GM19324 (cell line): ENCODE measurements around the gene BIRC5.
"Not testable (repeated sequence)": the region's sequence is repeated elsewhere in the genome, so short reads cannot be mapped to it uniquely, and the experiment has no call there.

ENCODE experiments used
- ATAC-seq: cut with Tn5 transposase; IDR thresholded peaks from one replicate; pipeline ENCODE4 v1.9.1; 2021; ENCODE audit warnings: mild to moderate bottlenecking, moderate library complexity; ENCODE audit not compliant: unreplicated experiment, low FRiP score

BIRC5 gene

GRCh38 chr17:78214016-78214705 is at the start of gene BIRC5:
TSS of gene BIRC5 (plus strand) at chr17:78214253. CDS start at chr17:78214317, 64 bp downstream.
- ATAC-seq: peak; percentile 85

GRCh38 chr17:78164748-78165607 is 49.1 kb upstream of the BIRC5 start:
- no peak for ATAC-seq

DNA sequence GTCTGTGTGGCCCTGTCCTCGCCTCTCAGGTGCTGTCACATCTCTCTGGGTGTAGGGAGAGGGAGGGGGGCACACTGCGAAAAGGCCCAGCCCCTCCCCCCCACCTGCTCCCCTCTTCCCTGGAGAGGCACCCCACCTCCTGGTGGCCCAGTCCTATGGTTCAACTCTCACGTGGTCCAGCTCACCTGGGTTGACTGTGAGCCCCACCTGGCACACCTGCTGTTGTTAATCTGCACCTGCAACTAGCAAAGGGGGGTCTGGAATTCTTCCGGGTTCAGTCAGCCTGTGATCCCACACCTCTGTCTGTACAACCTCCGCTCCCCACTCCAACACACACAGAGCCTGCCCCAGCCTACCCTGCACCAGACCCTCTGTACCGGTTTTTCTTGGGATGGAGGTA is 47.6 kb upstream of the BIRC5 start:
- ATAC-seq: no peak

DNA sequence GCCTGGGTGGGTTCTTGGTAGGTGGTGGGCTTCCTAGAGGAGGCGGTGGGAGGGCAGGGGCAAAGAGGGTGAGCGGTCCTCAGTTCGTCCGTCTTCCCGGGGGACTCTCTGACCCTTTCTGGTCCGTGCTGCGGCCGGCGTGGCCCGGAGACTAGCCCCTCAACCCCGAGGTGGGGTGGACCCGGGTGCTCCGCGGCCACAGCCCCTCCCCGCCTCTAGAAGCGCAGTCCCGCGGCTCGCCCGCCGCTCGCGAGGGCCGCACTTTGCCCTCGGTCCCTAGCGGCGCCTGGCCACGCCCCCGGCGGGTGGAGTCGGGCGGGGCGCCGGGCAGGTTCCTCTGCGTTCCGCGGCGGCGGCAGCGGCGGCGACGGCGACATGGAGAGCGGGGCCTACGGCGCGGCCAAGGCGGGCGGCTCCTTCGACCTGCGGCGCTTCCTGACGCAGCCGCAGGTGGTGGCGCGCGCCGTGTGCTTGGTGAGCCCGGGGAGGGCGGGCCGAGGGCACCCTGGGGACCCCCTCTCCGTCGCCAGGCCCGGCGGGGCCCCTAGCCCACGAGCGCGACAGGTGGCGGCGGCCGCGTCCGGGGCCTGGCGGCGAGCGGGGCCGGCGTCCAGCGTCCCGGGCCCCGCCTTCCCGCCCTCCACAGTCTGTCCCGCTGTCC is 45.7 kb upstream of the BIRC5 start, which contains the start of gene SYNGR2:
Gene SYNGR2 (plus strand): TSS at position 340 of the 661 bp plus-strand sequence. CDS start 36 bp downstream, at position 376.
- ATAC-seq: peak; percentile 62

DNA sequence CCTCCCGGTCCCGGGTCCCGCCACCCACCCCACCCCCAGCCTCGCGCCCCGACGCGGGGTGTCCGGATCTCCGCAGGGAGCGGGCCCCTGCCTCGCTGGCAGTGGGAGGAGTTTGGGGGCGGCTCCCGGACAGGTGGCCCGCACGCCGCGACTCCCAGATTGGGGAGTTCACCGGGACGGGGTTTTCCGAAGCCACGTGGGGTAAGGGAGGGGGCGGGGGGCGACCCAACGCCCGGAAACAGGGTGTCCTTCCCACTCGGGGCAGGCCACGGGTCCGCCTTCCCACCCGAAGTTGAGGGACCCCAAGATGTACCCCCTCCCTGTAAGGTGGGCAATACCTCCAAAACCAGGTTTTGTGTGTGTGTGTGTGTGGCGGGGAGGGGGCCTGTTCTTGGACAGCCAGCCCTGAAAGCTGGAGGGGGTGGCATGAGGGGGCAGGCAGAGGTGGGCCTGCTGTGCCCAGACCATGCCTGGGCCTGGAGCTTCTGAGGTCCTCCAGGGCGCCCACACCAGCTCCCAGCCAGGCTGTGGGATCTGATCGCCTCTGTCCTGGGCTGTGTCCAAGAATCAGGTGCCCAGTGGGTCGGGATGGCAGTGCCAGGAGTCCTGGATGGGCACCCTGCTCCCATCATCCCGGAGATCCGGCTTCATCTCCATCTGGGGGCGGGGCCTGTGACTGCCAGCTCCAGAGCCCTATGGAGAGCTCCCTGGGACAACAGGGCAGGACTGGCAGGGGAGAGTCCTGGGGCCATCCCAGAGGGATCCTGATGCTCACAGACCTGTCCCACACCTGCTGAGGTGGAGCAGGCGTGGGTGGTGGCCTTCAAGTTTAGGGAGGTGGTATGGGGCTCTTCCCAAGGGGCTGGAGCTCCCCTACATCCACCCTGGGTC is 44.9 kb upstream of the BIRC5 start:
- peak; percentile 8 for ATAC-seq

- ATAC-seq: no peak
These were observed 43.1 kb upstream of the BIRC5 start for GRCh38 chr17:78170692-78171590.

GRCh38 chr17:78171591-78172248 is 42.3 kb upstream of the BIRC5 start:
- not testable (repeated sequence) for ATAC-seq

GRCh38 chr17:78172249-78173051 is 41.6 kb upstream of the BIRC5 start:
- ATAC-seq: no peak

GRCh38 chr17:78173097-78173715 is 40.8 kb upstream of the BIRC5 start:
- ATAC-seq: no peak

GRCh38 chr17:78174346-78174869 is 39.6 kb upstream of the BIRC5 start:
- no peak for ATAC-seq

GRCh38 chr17:78174870-78175642 is 39.0 kb upstream of the BIRC5 start:
- no peak for ATAC-seq

DNA sequence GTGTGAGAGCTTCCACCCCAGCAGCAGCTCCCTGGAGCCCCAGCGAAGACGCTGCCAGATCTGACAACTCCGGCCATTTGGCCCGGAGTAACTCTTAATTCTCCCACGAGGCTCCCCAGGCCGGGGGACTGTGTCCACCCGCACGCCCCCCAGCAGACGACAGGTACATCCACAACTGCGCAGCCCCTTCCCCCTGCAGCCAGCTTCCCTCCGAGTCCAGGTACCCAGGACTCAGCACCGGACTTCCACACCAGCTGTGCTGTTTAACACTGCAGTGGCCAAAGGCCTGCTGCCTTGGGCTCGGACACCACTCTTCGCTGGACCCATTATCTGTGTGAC is 38.4 kb upstream of the BIRC5 start:
- no peak for ATAC-seq

DNA sequence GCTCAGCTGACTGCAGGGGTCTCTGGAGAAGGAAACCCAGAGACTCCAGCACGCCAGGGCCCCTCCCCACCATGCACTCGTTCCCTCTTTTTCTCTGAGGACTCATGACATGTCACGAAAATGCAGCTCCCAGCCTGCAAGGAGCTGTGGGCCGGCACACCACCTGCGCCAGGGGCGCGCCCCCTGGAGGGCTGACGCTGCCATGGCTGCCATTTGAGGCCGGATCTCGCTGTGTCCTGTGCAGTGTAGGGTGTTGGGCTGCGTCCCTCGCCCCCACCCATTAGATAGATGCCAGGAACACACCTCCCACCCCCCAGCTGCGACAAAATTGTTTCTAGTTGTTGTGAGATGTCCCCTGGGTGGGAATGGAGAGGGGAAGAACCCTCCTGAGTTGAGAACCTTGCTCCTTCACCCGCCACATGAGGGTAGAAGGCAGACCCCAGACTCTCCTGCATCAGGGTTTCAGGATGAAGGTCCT is 37.5 kb upstream of the BIRC5 start:
- ATAC-seq: no peak

DNA sequence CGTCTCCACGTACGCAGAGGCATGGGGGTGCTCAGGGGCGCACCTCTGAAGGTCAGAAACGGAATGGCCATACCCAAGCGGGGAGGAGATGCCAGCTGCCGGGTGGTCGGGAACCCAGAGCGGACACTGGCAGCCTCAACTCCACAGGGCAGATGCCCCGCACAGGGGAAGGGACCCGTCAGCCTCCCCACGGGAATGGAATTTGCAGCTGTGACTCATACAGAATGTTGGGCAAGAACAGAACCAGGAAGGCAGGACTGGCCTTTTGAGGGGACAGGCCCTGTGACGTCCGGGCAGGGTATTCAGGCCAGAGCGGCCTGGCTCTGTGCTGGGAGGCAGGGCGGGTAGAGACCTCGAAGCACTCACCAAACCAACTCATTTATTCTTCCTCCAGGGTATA is 34.7 kb upstream of the BIRC5 start:
- ATAC-seq: no peak

DNA sequence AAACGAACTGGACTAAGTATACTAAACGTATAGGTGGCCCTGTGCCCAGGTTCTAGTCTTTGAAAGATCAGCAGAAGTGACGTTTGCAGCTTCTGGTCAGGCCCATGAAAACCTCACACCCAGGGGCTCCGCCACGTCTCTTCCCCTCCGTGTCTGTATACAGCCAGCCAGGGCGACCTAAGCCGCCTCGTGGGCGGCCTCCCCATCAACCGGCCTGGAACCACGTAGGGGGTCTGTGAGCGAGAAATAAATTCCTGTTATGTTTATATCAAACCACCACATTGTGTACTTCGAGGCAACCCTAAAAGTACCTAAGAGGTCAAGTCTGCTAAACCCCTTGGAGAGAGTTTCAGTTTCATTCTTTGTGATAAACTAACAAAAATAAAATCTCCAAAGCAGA is 34.0 kb upstream of the BIRC5 start:
- no peak for ATAC-seq

DNA sequence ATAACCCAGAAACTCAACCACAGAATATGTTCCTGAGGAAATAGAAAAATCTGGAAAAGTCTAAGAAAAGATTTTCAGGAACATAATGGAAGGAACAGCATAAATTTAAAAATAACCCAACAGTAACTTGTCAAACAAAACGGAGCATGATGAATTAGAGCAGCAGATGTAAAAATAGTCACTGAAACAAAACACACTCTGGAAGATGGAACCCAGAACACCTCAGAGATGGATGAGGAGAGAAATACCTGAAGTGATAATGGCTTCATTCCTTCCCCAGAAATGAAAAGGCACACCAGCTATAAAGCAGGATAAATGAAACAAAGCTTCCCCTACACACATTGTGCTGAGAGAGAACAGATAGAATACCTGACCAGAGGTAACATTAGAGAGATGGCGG is 33.5 kb upstream of the BIRC5 start:
- no peak for ATAC-seq
